Epithelial cell of proximal tubule (primary cell): ENCODE data around the gene PLAC8. TPM values are rescaled to one million over a fixed set of nuclear protein-coding genes. Genes with fewer than 3 reads are reported as not detected.
"Not testable (repeated sequence)": the region's sequence is repeated elsewhere in the genome, so short reads cannot be mapped to it uniquely, and the experiment has no call there.

Experiments
- DNase-seq: peaks from one replicate; pipeline ENCODE4 v3.0.0-alpha.2; 2011; ENCODE audit warnings: low read depth
- H3K4me3 ChIP-seq: 2 replicates; pipeline ENCODE4 v1.5.1; 2011; ENCODE audit warnings: low read depth, mild to moderate bottlenecking, low read length
- CTCF ChIP-seq: conservative IDR thresholded peaks from 2 replicates; pipeline ENCODE4 v1.5.1; 2012; ENCODE audit warnings: low read depth, mild to moderate bottlenecking, low read length
- total RNA-seq: library from RNA; depleted of rRNA; stranded (reverse); fragments of >200 nt; gene quantifications from 2 replicates; pipeline ENCODE4 v1.2.3, GENCODE V29; 2015

PLAC8 gene
- total RNA-seq, 1 donor from 2014 or later = 1.7 TPM

- DNase-seq = no peak
- H3K4me3 ChIP-seq = no peak overlapping the region
- TF ChIP-seq CTCF = no peak
Measured at GRCh38 chr4:83083925-83084475, 30.5 kb downstream of the PLAC8 start.

GRCh38 chr4:83082777-83083176 lies 31.8 kb downstream of the PLAC8 start:
- no peak overlapping the region for H3K4me3 ChIP-seq
- no peak for DNase-seq
- no peak for TF ChIP-seq CTCF

- TF ChIP-seq CTCF = no peak
- no peak for DNase-seq
- H3K4me3 ChIP-seq = no peak overlapping the region
Measured at GRCh38 chr4:83080561-83080960, 34.0 kb downstream of the PLAC8 start.

- no peak for TF ChIP-seq CTCF
- peak; percentile 7 for DNase-seq
- no peak overlapping the region for H3K4me3 ChIP-seq
Measured at GRCh38 chr4:83075311-83076095, 39.0 kb downstream of the PLAC8 start.

- DNase-seq, H3K4me3 ChIP-seq: not testable (repeated sequence)
Measured at GRCh38 chr4:83074783-83075182, 39.7 kb downstream of the PLAC8 start.

- peak; percentile 27 for DNase-seq
- peak; percentile 88 for TF ChIP-seq CTCF
- no peak overlapping the region for H3K4me3 ChIP-seq
Measured at GRCh38 chr4:83074086-83074704, 40.3 kb downstream of the PLAC8 start.

GRCh38 chr4:83071116-83071515 lies 43.4 kb downstream of the PLAC8 start:
- H3K4me3 ChIP-seq = no peak overlapping the region
- TF ChIP-seq CTCF = no peak
- no peak for DNase-seq
